IPS-20b (cell line): ENCODE data around the gene RNU1-2.
"Not testable (repeated sequence)": the region's sequence is repeated elsewhere in the genome, so short reads cannot be mapped to it uniquely, and the experiment has no call there.

Experiments
- H3K27ac ChIP-seq: one replicate; pipeline ENCODE4 v1.5.1; 2013; ENCODE audit warnings: low read length
- H3K27me3 ChIP-seq: 2 replicates; pipeline ENCODE4 v1.6.1; 2013; ENCODE audit warnings: mild to moderate bottlenecking, low read length, inconsistent platforms; ENCODE audit not compliant: insufficient read depth
- H3K36me3 ChIP-seq: 2 replicates; pipeline ENCODE4 v1.6.1; 2013; ENCODE audit warnings: low read depth, mild to moderate bottlenecking, inconsistent platforms, low read length, moderate library complexity; ENCODE audit not compliant: insufficient read depth
- H3K4me1 ChIP-seq: 2 replicates; pipeline ENCODE4 v1.6.1; 2013; ENCODE audit warnings: mild to moderate bottlenecking, control low read depth, inconsistent platforms, low read length, moderate library complexity; ENCODE audit not compliant: insufficient read depth
- H3K4me3 ChIP-seq: 2 replicates; pipeline ENCODE4 v1.5.1; 2013; ENCODE audit warnings: mild to moderate bottlenecking, low read length, inconsistent platforms
- H3K9ac ChIP-seq: 2 replicates; pipeline ENCODE4 v1.6.1; 2013; ENCODE audit warnings: low read depth, mild to moderate bottlenecking, inconsistent platforms, low read length, moderate library complexity
- H3K9me3 ChIP-seq: 2 replicates; pipeline ENCODE4 v1.6.1; 2013; ENCODE audit warnings: mild to moderate bottlenecking, low read depth, low read length, inconsistent platforms; ENCODE audit not compliant: insufficient read depth

Gene RNU1-2

GRCh38 chr1:16895598-16896315, at the start of gene RNU1-2:
Gene RNU1-2 (plus strand): TSS chr1:16895980.
- H3K4me1 ChIP-seq, H3K27me3 ChIP-seq, H3K9me3 ChIP-seq, H3K36me3 ChIP-seq: not testable (repeated sequence)
- Histone ChIP-seq H3K27ac (peak within 1 kb of the TSS; percentile 93), H3K4me3 (peak within 1 kb of the TSS; percentile 68), H3K9ac (peak within 1 kb of the TSS; percentile 78)

- not testable (repeated sequence) for H3K36me3 ChIP-seq, H3K4me1 ChIP-seq, H3K4me3 ChIP-seq, H3K27me3 ChIP-seq, H3K27ac ChIP-seq, H3K9ac ChIP-seq, H3K9me3 ChIP-seq
These were observed 39.6 kb upstream of the RNU1-2 start for GRCh38 chr1:16856201-16856600.

- not testable (repeated sequence) for H3K4me1 ChIP-seq, H3K4me3 ChIP-seq, H3K27me3 ChIP-seq, H3K9me3 ChIP-seq, H3K27ac ChIP-seq, H3K36me3 ChIP-seq, H3K9ac ChIP-seq
These were observed 36.4 kb upstream of the RNU1-2 start for GRCh38 chr1:16859167-16860041.

- H3K27me3 ChIP-seq, H3K4me1 ChIP-seq, H3K4me3 ChIP-seq, H3K36me3 ChIP-seq, H3K27ac ChIP-seq, H3K9me3 ChIP-seq, H3K9ac ChIP-seq: not testable (repeated sequence)
These were observed 35.7 kb upstream of the RNU1-2 start for GRCh38 chr1:16860048-16860447.

- H3K4me3 ChIP-seq, H3K9me3 ChIP-seq, H3K27ac ChIP-seq, H3K36me3 ChIP-seq, H3K27me3 ChIP-seq, H3K9ac ChIP-seq, H3K4me1 ChIP-seq: not testable (repeated sequence)
These were observed 33.9 kb upstream of the RNU1-2 start for GRCh38 chr1:16861832-16862245.

- H3K36me3 ChIP-seq, H3K9ac ChIP-seq, H3K9me3 ChIP-seq, H3K27ac ChIP-seq, H3K4me3 ChIP-seq, H3K4me1 ChIP-seq, H3K27me3 ChIP-seq: not testable (repeated sequence)
These were observed 33.4 kb upstream of the RNU1-2 start for GRCh38 chr1:16862415-16862814.

- H3K9ac ChIP-seq, H3K4me3 ChIP-seq, H3K9me3 ChIP-seq, H3K4me1 ChIP-seq, H3K27ac ChIP-seq, H3K36me3 ChIP-seq, H3K27me3 ChIP-seq: not testable (repeated sequence)
These were observed 32.8 kb upstream of the RNU1-2 start for GRCh38 chr1:16863024-16863423.

GRCh38 chr1:16866926-16867707, 28.7 kb upstream of the RNU1-2 start:
- H3K4me3 ChIP-seq, H3K27ac ChIP-seq, H3K9me3 ChIP-seq, H3K9ac ChIP-seq, H3K36me3 ChIP-seq, H3K4me1 ChIP-seq: not testable (repeated sequence)
- peaks cover 14% of the 10 kb centered on the region for H3K27me3 ChIP-seq

- not testable (repeated sequence) for H3K4me1 ChIP-seq, H3K36me3 ChIP-seq, H3K9me3 ChIP-seq, H3K9ac ChIP-seq, H3K27ac ChIP-seq, H3K4me3 ChIP-seq
- H3K27me3 ChIP-seq = peaks cover 27% of the 10 kb centered on the region
These were observed 27.0 kb upstream of the RNU1-2 start for GRCh38 chr1:16868787-16869186.

- not testable (repeated sequence) for H3K4me3 ChIP-seq, H3K36me3 ChIP-seq, H3K9ac ChIP-seq, H3K27ac ChIP-seq, H3K4me1 ChIP-seq, H3K9me3 ChIP-seq
- peaks cover 31% of the 10 kb centered on the region for H3K27me3 ChIP-seq
These were observed 25.8 kb upstream of the RNU1-2 start for GRCh38 chr1:16869996-16870395.

GRCh38 chr1:16871171-16871570, 24.6 kb upstream of the RNU1-2 start:
- not testable (repeated sequence) for H3K27ac ChIP-seq, H3K9ac ChIP-seq, H3K4me3 ChIP-seq, H3K36me3 ChIP-seq, H3K4me1 ChIP-seq, H3K9me3 ChIP-seq
- H3K27me3 ChIP-seq = peaks cover 36% of the 10 kb centered on the region
